ENCODE measurements around the gene ZNF205. TPM values are rescaled to one million over a fixed set of nuclear protein-coding genes. Genes with fewer than 3 reads are reported as not detected.
A peak's percentile ranks its signal among the peaks of the same experiment; 100 is the strongest.

Gene ZNF205
- total and polyA plus RNA-seq, 2 of the 13 experiments (the other 11 are each of a cell fraction or from before 2014, with no cell fraction given) = 5.8 to 10.2 TPM

DNA sequence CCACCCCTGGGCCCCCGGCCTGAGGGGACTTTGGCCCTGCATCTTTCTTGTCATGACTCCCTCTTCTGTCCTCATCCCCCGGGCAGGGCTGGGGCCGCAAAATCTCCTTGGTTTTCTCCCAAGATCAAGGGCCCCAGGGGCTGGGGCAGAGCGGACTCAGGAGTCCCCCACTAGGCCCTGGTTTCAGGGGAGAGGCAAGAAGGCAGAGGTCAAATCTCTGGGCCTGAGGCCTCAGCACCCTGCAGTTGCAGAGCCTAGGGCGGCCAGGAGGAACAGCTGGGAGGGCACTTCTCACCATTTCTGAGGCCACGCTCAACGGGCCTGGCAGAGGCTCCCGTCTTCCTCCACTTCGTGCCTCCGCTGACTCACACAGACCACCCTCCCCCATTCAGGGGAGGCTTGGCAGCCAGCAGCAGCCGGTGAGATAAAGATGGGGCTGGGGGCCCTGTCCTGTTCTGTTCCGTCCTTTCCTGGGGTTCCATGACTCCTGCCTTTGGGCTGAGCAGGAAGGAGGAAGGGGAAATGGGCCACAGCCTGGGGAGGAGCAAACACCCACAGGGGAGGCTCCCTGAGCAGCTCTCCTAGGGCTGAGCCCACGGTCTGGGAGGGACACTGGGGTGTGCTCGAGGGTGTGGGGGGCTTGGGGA lies 25.7 kb upstream of the ZNF205 start (continued):
- TF ChIP-seq, protein P1, sequence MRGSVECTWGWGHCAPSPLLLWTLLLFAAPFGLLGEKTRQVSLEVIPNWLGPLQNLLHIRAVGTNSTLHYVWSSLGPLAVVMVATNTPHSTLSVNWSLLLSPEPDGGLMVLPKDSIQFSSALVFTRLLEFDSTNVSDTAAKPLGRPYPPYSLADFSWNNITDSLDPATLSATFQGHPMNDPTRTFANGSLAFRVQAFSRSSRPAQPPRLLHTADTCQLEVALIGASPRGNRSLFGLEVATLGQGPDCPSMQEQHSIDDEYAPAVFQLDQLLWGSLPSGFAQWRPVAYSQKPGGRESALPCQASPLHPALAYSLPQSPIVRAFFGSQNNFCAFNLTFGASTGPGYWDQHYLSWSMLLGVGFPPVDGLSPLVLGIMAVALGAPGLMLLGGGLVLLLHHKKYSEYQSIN (CRISPR knock-in tag; IDR thresholded peaks at IDR 0.05; ENCODE audit: borderline replicate concordance) = no peak
- TF ChIP-seq PHF8 (CRISPR knock-in tag; IDR thresholded peaks at IDR 0.05) (peak; percentile 46; the same call in 1 of the 2 replicates), CHD2 (IDR thresholded peaks at IDR 0.05; ENCODE audit: low read depth, low read length) (no peak), GABPB1 (CRISPR knock-in tag; IDR thresholded peaks at IDR 0.05) (peak; percentile 61), HNRNPL (IDR thresholded peaks at IDR 0.05; ENCODE audit: low read depth, low read length) (0 out of 2 replicates have a peak, but pooled peaks have one; percentile 8), ZNF629 (CRISPR knock-in tag; conservative IDR thresholded peaks at IDR 0.05) (0 out of 2 replicates have a peak, but pooled peaks have one; percentile 4), ZNF605 (CRISPR knock-in tag; IDR thresholded peaks at IDR 0.05) (0 out of 2 replicates have a peak, but pooled peaks have one; percentile 19), HOXA5 (CRISPR knock-in tag; IDR thresholded peaks at IDR 0.05) (no peak), ZNF230 (CRISPR knock-in tag; IDR thresholded peaks at IDR 0.05) (0 out of 2 replicates have a peak, but pooled peaks have one; percentile 50), HNF4G (IDR thresholded peaks at IDR 0.05; ENCODE audit: borderline replicate concordance, low read depth, low read length) (no peak; the same call in none of the 2 replicates), HNF4G (CRISPR knock-in tag; IDR thresholded peaks at IDR 0.05; ENCODE audit: borderline replicate concordance, low read depth) (0 out of 2 replicates have a peak, but pooled peaks have one; percentile 57), SMAD3 (CRISPR knock-in tag; IDR thresholded peaks at IDR 0.05) (0 out of 2 replicates have a peak, but pooled peaks have one; percentile 28), ZSCAN21 (CRISPR knock-in tag; IDR thresholded peaks at IDR 0.05; ENCODE audit: borderline replicate concordance) (peak; percentile 21; the same call in 1 of the 2 replicates), ZNF563 (CRISPR knock-in tag; IDR thresholded peaks at IDR 0.05) (0 out of 2 replicates have a peak, but pooled peaks have one; percentile 32), SPEN (CRISPR knock-in tag; IDR thresholded peaks at IDR 0.05; ENCODE audit: low read depth) (peak; percentile 12; the same call in 1 of the 2 replicates), KAT8 (CRISPR knock-in tag; IDR thresholded peaks at IDR 0.05) (peak; percentile 42; the same call in 1 of the 2 replicates), ZNF567 (CRISPR knock-in tag; IDR thresholded peaks at IDR 0.05; ENCODE audit: borderline replicate concordance) (peak; percentile 32; the same call in 1 of the 2 replicates), YEATS4 (CRISPR knock-in tag; IDR thresholded peaks at IDR 0.05; ENCODE audit: borderline replicate concordance) (peak; percentile 20; the same call in 1 of the 2 replicates), ZNF335 (CRISPR knock-in tag; IDR thresholded peaks at IDR 0.05) (peak; percentile 12; the same call in 1 of the 2 replicates), KDM6A (CRISPR knock-in tag; IDR thresholded peaks at IDR 0.05; ENCODE audit: low read depth) (peak; percentile 90), AGO1 (IDR thresholded peaks at IDR 0.05; ENCODE audit: low read depth, low read length, poor library complexity, severe bottlenecking) (no peak), PITX1 (CRISPR knock-in tag; IDR thresholded peaks at IDR 0.05) (no peak)
- TF ChIP-seq, protein P2, sequence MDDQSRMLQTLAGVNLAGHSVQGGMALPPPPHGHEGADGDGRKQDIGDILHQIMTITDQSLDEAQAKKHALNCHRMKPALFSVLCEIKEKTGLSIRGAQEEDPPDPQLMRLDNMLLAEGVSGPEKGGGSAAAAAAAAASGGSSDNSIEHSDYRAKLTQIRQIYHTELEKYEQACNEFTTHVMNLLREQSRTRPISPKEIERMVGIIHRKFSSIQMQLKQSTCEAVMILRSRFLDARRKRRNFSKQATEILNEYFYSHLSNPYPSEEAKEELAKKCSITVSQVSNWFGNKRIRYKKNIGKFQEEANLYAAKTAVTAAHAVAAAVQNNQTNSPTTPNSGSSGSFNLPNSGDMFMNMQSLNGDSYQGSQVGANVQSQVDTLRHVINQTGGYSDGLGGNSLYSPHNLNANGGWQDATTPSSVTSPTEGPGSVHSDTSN (CRISPR knock-in tag; IDR thresholded peaks at IDR 0.05; ENCODE audit: borderline replicate concordance) = no peak
- TF ChIP-seq, protein P3, sequence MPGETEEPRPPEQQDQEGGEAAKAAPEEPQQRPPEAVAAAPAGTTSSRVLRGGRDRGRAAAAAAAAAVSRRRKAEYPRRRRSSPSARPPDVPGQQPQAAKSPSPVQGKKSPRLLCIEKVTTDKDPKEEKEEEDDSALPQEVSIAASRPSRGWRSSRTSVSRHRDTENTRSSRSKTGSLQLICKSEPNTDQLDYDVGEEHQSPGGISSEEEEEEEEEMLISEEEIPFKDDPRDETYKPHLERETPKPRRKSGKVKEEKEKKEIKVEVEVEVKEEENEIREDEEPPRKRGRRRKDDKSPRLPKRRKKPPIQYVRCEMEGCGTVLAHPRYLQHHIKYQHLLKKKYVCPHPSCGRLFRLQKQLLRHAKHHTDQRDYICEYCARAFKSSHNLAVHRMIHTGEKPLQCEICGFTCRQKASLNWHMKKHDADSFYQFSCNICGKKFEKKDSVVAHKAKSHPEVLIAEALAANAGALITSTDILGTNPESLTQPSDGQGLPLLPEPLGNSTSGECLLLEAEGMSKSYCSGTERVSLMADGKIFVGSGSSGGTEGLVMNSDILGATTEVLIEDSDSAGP (CRISPR knock-in tag; IDR thresholded peaks at IDR 0.05; ENCODE audit: borderline replicate concordance) = peak; percentile 71; the same call in 1 of the 2 replicates
- TF ChIP-seq, protein P4, sequence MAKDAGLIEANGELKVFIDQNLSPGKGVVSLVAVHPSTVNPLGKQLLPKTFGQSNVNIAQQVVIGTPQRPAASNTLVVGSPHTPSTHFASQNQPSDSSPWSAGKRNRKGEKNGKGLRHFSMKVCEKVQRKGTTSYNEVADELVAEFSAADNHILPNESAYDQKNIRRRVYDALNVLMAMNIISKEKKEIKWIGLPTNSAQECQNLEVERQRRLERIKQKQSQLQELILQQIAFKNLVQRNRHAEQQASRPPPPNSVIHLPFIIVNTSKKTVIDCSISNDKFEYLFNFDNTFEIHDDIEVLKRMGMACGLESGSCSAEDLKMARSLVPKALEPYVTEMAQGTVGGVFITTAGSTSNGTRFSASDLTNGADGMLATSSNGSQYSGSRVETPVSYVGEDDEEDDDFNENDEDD (CRISPR knock-in tag; IDR thresholded peaks at IDR 0.05; ENCODE audit: borderline replicate concordance) = no peak

Data from HepG2 (cell line).